Panc1 (cell line): ENCODE results near the gene HES5.

Experiments
- CTCF ChIP-seq: fragments of 450-650 bp; IDR thresholded peaks from 2 replicates; pipeline ENCODE4 v1.5.1; 2017; ENCODE audit warnings: mild to moderate bottlenecking
- POLR2AphosphoS5 ChIP-seq: IDR thresholded peaks from 2 replicates; pipeline ENCODE4 v1.6.1; 2012; ENCODE audit warnings: mild to moderate bottlenecking, low read depth, low read length, moderate library complexity
- REST ChIP-seq, 2 experiments: IDR thresholded peaks; 2 replicates each; pipeline ENCODE4 v1.6.1; 2011 to 2012; ENCODE audit warnings: low read depth in 2 of 2, control low read depth in 1 of 2, low read length in 1 of 2, mild to moderate bottlenecking in 1 of 2, moderate library complexity in 1 of 2; ENCODE audit not compliant: insufficient read depth in 1 of 2
- SIN3A ChIP-seq: IDR thresholded peaks from 2 replicates; pipeline ENCODE4 v1.6.1; 2012; ENCODE audit warnings: low read depth, mild to moderate bottlenecking, low read length, moderate library complexity, borderline replicate concordance; ENCODE audit not compliant: insufficient read depth
- TCF7L2 ChIP-seq: IDR thresholded peaks from 2 replicates; pipeline ENCODE4 v1.6.1; 2011; ENCODE audit warnings: mild to moderate bottlenecking, low read depth, low read length, inconsistent platforms

- TF ChIP-seq CTCF: no peak
- no peak for TF ChIP-seq POLR2AphosphoS5
- TF ChIP-seq REST (IDR thresholded peaks at IDR 0.05; ENCODE audit: insufficient read depth in 1 of 2, low read depth in 2 of 2, low read length in 1 of 2): no peak
- TF ChIP-seq SIN3A: no peak
- TF ChIP-seq TCF7L2: no peak
Measured at GRCh38 chr1:2558861-2559260, 28.8 kb upstream of the HES5 start.
